Head of caudate nucleus (tissue), 42 donors: Measurements from ENCODE around the gene PTPN21.

Source experiments
- DNase-seq, 42 donors: peaks; one replicate each; pipeline versions ENCODE4 v3.0.0 to v3.0.0-alpha.2; 2020 to 2021; ENCODE audit warnings: mixed read lengths in 7 of 42
- intact Hi-C: fragments of 100-400 bp; cut with DNase I; formaldehyde crosslinking; loops from one replicate; pipeline ENCODE4 v1.15.0; 2022

The PTPN21 gene

DNA sequence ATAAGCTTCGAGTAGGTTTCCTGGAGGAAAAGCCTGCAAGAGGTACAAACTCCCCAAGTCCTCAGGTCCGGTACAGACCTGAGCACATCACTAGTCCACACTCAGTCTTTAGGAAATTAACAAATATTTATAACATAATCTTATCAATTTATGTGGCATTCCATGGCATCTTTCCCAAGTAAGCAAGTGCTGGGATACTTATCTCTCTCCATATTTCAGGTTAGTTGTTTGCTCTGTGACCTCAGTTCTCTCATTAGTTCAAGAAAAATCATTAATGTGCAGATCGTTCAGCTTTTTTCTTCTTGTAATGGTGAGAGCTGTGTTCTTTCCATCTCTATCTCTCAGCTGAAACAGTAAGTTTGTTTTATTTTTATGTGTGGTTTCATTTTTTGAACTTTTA lies 134.6 kb downstream of the PTPN21 start:
- intact Hi-C loops: no loop called here
- no peak for DNase-seq

DNA sequence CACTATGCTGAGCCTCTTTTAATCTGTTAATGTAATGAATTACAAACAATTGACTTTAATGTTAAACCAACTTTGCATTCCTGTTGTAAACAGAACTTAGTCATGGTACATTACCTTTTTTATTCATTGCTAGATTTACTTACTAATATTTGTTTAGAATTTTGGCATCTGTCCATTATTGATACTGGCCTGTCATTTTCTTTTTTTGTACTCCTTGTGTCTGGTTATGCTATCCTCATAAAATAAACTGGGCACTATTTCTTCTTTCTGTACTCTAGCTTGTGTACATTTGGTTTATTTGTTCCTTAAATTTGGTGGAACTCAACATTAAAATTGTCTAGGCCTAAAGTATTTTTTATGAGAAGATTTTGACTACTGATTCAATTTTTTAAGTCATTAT lies 137.2 kb downstream of the PTPN21 start:
- intact Hi-C loops: no loop called here
- DNase-seq: no peak
